Activated CD8-positive, alpha-beta memory T cell treated with anti-CD3 and anti-CD28 coated beads for 48 hours (primary cell): ENCODE measurements around the gene LIF.
"Not testable (repeated sequence)": the region's sequence is repeated elsewhere in the genome, so short reads cannot be mapped to it uniquely, and the experiment has no call there.

ENCODE experiments used
- DNase-seq, 3 experiments: peaks; one replicate each; pipeline ENCODE4 v3.0.0-alpha.2; 2020; ENCODE audit warnings: low read depth in 2 of 3, low spot score in 2 of 3

Gene LIF

DNA sequence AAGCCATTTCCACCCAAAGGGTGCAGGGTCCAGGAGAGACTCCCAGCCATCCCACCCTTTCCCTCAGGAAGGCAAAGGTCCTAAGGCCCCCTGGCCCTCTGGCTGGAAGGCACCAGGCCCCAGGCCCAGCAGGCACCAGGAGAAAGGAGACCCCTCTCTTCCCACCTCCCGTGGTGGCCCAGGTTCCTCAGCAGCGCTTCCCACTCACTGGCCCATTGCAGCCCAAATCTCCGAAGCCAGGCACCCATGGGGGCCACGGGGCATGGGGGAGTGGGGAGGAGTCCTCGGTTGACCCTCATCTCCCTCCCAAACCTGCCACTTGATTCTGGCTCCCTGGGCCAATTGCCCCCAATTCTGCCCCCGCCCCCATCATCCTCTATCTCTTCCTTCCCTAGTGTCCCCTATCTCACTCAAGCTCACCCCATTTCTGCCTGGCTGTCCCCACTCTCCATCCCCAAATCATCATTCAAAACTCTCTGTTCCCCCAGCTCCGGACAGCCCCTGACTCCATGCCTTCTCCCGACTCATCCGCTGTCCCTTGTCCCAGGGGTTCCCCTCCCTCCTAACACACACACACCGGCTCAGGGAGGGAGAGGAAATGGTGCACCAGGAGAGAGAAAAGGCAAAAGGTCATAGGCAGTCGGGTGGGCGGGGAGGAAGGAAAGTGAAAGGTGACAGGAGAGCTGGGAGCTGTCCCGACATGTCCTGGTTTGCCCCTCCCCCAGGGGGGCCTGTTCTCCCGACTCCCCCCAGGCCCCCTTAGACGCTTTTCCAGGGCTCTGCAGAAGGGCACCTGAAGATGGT is 1.2 kb downstream of the LIF start:
- no peak for DNase-seq

- no peak for DNase-seq
Measured at GRCh38 chr22:30244641-30245040, 1.9 kb downstream of the LIF start.

DNA sequence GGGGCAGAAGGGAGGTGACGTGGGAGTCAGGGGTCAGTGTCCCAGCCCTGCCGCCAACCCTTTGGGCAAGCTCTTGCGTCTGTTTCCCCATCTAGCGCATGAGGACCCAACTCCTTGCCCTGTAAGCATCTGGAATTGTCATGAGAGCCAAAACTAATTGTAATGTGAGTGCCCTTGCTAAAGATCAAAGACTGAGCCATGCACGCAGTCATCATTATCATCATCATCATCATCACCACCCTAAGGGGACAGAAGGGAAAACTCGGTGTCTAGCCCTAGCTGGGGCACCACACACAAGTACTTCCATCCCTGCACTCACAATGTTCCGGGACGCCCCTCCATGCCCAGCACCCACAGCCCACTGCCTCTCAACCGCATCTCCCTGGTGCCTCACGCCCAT is 2.5 kb downstream of the LIF start:
- DNase-seq = no peak

- DNase-seq = no peak
Measured at GRCh38 chr22:30243661-30244060, 2.9 kb downstream of the LIF start.

DNA sequence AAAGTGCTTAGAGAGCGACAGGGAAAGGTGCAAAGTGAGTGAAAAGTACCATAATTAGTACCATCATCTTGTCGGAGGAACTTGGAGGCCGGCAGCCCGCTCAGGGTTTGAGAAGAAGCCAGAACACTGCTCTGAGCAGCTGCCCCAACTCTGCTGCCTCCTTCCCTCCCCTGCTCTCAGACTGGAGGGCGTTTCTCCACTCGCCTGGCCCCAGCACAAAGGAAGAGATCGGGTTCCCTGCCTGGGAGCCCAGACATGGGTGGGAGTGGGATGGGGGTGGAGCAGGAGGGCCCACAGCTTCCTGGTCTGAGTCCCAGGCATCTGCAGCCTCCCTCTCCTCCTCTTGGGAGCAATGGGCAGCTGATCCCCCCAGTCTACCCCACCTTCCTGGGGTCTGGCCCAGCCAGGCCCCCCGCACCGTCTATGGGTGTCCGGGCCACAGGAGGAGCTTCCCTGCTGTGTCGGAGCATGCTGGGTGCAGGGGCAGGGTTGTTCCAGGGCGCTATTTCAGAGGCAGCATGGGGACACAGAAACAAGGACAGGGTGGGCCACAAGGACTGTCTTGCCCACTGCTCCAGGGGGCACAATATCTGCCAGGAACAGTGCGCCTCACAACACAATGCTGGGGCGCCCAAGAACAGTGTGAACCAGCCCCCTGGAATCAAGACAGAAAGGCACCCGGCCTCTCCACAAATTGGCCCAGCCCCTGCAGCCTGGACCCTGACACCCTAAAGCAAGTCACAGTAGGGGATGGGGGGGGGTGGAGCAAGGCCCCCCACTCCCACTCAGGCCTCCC is 4.8 kb downstream of the LIF start:
- no peak for DNase-seq

GRCh38 chr22:30240541-30241417 is 5.8 kb downstream of the LIF start:
- DNase-seq = no peak

DNA sequence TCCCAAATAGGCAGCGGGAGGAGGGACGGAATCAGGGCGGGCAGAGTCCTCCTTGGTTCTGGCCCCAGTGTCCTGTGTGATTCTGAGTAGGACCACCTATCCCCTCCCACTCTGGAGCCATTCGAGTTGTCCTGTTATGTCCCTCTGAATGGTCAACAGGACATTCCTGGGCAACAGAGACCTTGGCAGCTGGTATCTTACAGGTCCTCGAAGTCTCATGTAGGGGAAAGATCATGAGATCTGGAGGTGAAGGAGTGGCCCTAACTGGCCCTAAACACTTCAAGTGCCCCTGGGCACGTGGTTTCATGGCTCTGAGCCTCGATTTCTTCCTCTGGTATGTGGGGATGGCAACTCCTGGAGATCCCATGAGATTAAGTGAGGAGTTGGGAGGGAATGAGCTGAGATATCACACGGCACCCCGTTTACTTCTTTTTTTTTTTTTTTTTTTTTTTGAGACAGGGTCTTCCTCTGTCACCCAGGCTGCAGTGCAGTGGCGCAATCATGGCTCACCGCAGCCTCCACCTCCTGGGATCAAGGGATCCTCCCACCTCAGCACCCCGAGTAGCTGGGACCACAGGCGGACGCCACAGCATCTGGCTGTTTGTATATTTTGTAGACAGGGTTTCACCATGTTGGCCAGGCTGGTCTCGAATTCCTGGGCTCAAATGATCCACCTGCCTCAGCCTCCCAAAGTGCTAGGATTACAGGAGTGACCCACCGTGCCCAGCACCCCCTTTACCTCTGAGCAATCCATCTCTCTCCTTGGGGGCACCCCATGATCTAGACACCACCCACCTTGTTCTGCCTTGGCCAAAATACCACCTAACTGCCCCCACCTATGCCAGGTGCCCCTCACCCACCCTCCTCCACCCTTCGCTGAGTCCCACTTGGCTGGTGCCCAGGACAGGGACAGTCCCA is 6.8 kb downstream of the LIF start:
- DNase-seq = no peak

DNA sequence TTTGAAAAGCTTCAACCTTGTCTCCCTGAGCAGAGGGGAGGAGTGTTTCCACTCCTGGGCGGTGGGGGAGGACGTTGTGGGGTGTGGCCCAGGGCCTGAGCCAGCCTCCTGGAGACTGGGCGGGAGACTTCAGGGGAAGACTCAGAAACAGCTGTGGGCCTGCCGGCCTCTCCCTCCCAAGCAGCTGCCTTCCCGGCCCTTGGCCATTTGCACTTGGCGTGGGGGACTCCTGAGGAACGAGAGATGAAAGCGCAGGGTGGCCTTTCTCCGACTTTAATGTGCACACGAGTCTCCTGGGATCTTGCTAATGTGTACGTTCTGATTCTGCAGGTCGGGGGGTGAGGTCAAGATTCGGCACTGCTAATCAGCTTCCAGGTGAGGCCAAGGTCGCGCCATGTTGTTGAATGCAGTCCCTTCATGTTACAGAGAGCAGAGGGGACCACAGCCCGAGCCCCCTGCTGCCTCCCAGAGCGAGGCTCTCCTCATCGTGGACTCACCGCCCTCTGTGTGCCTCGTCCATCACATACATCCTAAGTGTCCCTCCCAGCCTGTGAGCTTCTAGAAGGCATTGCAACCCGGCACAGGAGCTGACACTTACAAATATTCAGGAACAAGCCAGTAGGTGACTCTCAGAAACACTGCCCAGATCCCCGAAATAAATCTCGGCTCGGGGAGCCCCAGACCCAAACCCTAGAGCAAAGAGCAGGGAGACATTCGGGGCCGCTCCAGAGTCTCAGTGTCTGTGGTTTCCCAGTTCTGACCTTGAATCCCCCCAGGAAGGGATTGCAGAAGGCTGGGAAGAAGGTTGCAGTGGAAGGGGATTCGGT is 7.7 kb downstream of the LIF start:
- DNase-seq = no peak

- no peak for DNase-seq
Measured at GRCh38 chr22:30238136-30238535, 8.4 kb downstream of the LIF start.

- no peak for DNase-seq
Measured at GRCh38 chr22:30236875-30237274, 9.7 kb downstream of the LIF start.

DNA sequence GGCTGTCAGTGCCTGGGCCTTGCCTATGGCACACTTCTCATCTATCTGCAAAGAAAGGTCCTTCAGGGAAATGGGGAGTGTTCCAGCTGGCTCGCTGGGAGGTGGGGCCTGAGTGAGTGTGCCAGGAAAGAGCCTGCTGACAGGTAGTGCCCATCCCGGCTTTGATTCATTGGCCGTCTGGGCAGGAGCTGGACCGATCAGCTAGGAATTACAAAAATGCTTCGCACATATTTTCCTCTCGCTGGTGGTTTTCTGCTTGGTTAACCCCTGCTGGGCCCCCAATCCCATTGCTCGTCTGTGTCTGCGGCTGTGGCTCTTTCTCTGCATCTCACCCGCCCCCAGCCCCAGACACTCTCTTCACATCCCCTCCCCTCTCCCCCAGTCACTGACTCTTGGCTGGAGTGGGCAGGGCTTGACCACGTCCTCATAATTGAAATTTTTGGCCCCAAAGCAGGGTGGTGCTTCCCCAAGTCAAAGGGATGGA is 10.8 kb downstream of the LIF start:
- no peak for DNase-seq

GRCh38 chr22:30234786-30235470 is 11.6 kb downstream of the LIF start:
- no peak for DNase-seq

GRCh38 chr22:30234325-30234724 is 12.2 kb downstream of the LIF start:
- not testable (repeated sequence) for DNase-seq

DNA sequence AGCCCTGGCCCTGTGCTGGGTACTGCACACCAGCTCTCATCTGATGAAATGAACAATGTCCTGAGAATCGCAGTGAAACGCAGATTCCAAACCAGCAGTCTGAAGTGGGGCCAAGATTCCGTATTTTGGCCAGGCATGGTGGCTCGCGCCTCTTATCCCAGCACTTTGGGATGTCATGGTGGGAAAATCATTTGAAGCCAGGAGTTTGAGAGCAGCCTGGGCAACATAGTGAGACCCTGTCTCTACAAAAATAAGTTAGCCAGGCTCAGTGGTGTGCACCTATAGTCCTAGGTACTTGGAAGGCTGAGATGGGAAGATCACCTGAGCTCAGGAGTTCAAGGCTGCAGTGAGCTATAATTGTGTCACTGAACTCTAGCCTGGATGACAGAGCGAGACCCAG is 13.0 kb downstream of the LIF start:
- DNase-seq = no peak

- no peak for DNase-seq
Measured at GRCh38 chr22:30232716-30233218, 13.8 kb downstream of the LIF start.

DNA sequence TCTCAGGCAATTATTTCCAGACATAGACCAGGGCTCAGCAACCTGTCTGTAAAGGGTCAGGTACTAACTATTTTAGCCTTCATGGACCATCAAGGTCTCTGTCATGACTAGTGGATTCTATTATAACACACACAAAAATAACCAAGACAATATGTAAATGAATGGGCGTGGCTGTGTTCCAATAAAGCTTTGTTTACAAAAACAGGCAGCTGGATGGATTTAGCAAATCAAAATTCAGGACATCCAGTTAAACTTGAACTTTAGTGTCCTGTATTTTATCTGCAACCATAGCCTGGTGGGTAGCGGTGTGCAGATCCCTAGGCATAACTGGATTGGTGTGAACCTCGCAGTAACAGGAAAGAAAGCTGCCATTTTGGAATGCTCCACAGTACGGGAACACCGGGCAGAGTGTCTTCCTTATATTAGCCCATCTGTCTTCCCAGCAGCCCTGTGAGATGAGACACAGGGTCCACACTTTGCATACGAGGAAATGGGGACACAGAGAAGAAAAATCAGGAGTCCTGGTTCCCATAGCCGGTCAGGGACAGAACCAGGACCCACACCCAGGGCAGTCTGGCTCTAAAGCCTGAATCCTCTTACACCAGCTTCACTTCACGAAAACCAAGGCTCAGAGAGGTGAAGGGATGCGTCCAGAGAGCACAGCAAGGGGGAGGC is 15.6 kb downstream of the LIF start:
- no peak for DNase-seq

DNA sequence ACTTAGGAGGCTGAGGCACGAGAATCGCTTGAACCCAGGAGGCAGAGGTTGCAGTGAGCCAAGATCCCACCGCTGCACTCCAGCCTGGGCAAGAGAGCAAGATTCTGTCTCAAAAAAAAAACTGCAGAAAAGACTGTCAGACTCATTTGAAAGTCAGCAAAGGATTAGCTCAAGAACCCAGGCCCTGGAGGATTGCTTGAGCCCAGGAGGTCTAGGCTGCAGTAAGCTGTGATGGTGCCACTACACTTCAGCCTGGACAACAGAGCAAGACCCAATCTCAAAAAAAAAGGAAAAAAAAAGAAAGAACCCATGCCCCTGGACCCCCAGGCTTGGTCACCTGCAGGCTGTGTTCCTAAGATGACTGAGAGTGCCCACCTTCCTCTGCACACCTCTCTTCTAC is 16.2 kb downstream of the LIF start:
- DNase-seq = no peak
